ENCODE results near the gene AMH. TPM values are rescaled to one million over a fixed set of nuclear protein-coding genes. Genes with fewer than 3 reads are reported as not detected.

Gene AMH
- total RNA-seq, 4 donors from 2014 or later = 0.95 to 4.7 (median 1.6) TPM; not detected in 1

- peak; percentile 87 to 92 (median 89) for DNase-seq
- peaks cover 7 to 57% (median 27%) of the 10 kb centered on the region in 4 donors for H3K4me1 ChIP-seq
- H3K4me3 ChIP-seq = peak overlapping the region in 3 of 4 donors; percentile 26 to 98 (median 93)
- no peak for TF ChIP-seq POLR2A (IDR thresholded peaks at IDR 0.05)
- TF ChIP-seq, protein P1, sequence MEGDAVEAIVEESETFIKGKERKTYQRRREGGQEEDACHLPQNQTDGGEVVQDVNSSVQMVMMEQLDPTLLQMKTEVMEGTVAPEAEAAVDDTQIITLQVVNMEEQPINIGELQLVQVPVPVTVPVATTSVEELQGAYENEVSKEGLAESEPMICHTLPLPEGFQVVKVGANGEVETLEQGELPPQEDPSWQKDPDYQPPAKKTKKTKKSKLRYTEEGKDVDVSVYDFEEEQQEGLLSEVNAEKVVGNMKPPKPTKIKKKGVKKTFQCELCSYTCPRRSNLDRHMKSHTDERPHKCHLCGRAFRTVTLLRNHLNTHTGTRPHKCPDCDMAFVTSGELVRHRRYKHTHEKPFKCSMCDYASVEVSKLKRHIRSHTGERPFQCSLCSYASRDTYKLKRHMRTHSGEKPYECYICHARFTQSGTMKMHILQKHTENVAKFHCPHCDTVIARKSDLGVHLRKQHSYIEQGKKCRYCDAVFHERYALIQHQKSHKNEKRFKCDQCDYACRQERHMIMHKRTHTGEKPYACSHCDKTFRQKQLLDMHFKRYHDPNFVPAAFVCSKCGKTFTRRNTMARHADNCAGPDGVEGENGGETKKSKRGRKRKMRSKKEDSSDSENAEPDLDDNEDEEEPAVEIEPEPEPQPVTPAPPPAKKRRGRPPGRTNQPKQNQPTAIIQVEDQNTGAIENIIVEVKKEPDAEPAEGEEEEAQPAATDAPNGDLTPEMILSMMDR (IDR thresholded peaks at IDR 0.05) = peak; percentile 95 to 100 (median 98)
- no peaks in the 10 kb centered on the region for H3K9me3 ChIP-seq
- peaks cover 0 to 19% (median 0%) of the 10 kb centered on the region in 3 donors for H3K36me3 ChIP-seq
- peak overlapping the region; percentile 98 to 99 (median 98) for H3K27ac ChIP-seq
- no peaks in the 10 kb centered on the region for H3K27me3 ChIP-seq
Measured at GRCh38 chr19:2273356-2274184, 24.4 kb downstream of the AMH start.

DNA sequence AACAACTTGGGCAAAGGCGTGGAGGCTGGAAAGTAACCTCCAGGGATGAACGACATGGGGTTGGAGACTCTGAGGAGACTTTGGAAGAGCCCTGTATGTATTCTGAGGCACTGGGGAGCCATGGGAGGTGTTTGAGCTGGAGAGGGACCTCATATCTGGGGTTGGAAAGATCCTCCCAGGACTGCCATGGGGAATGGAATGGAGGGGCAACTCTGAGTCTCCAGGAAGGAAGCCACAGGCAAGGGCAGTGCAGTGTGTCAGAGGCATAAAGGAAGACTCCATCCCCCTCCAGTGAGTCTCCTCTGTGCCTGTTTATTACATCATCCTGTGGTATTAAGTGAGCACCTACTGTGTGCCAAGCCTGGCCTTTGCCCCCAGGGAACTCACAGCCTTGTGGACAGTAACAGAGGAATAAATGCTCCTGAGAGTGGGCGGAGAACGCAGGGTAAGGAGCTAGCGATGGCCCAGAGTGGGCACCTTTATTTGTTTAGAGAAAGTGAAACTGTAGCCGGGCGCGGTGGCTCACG, 25.1 kb downstream of the AMH start:
- Histone ChIP-seq H3K27me3 (no peaks in the 10 kb centered on the region), H3K4me1 (peaks cover 7 to 57% (median 27%) of the 10 kb centered on the region in 4 donors), H3K9me3 (no peaks in the 10 kb centered on the region), H3K27ac (peak overlapping the region; percentile 98 to 99 (median 98)), H3K36me3 (peaks cover 0 to 19% (median 0%) of the 10 kb centered on the region in 3 donors), H3K4me3 (peak overlapping the region in 2 of 4 donors; percentile 26 to 98)
- DNase-seq = no peak
- TF ChIP-seq, protein P1 (IDR thresholded peaks at IDR 0.05) = no peak
- TF ChIP-seq POLR2A (IDR thresholded peaks at IDR 0.05) = no peak

- no peaks in the 10 kb centered on the region for H3K9me3 ChIP-seq
- H3K27me3 ChIP-seq = no peaks in the 10 kb centered on the region
- no peak for TF ChIP-seq POLR2A (IDR thresholded peaks at IDR 0.05)
- TF ChIP-seq, protein P1 (IDR thresholded peaks at IDR 0.05) = peak; percentile 41 to 79 (median 73)
- H3K4me1 ChIP-seq = peaks cover 7 to 57% (median 27%) of the 10 kb centered on the region in 4 donors
- H3K36me3 ChIP-seq = peaks cover 0 to 19% (median 0%) of the 10 kb centered on the region in 3 donors
- no peak overlapping the region for H3K4me3 ChIP-seq
- DNase-seq = peak; percentile 66 to 86 (median 77)
- H3K27ac ChIP-seq = peak overlapping the region in 3 of 4 donors; percentile 43 to 57 (median 55)
Measured at GRCh38 chr19:2274931-2275535, 25.9 kb downstream of the AMH start.

DNA sequence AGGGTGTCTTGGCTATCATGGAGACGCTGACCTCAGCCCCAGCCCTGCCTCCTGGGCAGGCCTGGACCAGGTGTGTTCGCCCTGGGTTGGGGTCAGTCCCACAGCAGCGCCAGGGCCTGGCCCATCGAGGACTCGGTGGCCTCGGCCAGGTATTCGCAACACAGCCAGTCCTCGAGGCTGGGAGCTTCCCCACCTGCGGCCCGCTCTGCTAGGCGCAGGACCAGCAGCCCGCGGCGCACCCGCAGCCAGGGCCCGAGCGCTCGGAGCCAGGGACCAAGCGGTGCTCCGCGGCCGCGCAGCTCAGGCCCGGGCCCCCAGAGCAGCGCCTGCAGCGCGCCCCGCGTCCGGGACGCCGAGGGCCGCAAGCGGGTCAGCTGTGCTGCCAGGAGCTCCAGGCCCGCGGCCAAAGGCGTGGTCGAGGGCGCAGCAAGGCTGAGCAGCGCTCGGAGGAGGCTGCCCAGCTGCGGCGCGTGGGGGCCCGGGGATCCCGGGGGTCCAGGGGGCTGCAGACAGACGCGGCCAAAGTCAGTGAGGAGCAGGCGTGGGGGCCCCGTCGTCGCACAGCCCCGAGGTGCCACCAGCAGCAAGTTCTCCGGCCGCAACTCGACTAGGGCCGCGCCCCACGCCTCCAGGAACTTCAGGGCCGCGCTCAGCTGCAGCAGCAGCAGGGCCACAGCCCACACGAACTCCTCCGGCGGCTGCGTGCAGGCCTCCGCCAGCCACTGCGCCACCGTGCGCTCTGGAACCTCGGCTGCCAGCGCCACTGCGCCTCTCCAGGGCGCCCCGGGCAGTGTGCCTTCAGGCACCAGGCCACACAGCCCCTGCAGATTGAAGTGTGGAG, 26.7 kb downstream of the AMH start:
- H3K4me1 ChIP-seq = peaks cover 7 to 57% (median 30%) of the 10 kb centered on the region in 4 donors
- no peak for TF ChIP-seq POLR2A (IDR thresholded peaks at IDR 0.05)
- TF ChIP-seq, protein P1 (IDR thresholded peaks at IDR 0.05) = peak in 3 of 6 experiments; percentile 19 to 29 (median 22)
- H3K4me3 ChIP-seq = no peak overlapping the region
- H3K36me3 ChIP-seq = peaks cover 0 to 19% (median 0%) of the 10 kb centered on the region in 3 donors
- H3K27ac ChIP-seq = peak overlapping the region in 3 of 4 donors; percentile 43 to 57 (median 55)
- peak in 1 of 3 donors; percentile 74 for DNase-seq
- no peaks in the 10 kb centered on the region for H3K27me3 ChIP-seq
- no peaks in the 10 kb centered on the region for H3K9me3 ChIP-seq

Data from Peyer's patch (tissue), 4 donors.